HepG2 (cell line): ENCODE measurements around the gene FCHSD1. TPM values are rescaled to one million over a fixed set of nuclear protein-coding genes. Genes with fewer than 3 reads are reported as not detected.

Experiments used
- ATAC-seq: fragments of 200-7000 bp; cut with Tn5 transposase; 3 replicates; pipeline ENCODE4 v1.9.1; 2020; ENCODE audit warnings: mild to moderate bottlenecking, moderate library complexity
- BruUV-seq: library from RNA; stranded (reverse); fragments of 400-500 nt; replicated peaks from 2 replicates; lab custom pipeline; 2021; lab: Mats Ljungman, UMichigan
- CTCF ChIA-PET: fragments of 300-600 bp; formaldehyde crosslinking; extraction: SDS; loops from one replicate; lab custom pipeline; 2021; ENCODE audit warnings: low total read pairs, inconsistent platforms, low intra/inter-chr PET ratio; lab: Yijun Ruan, JAX
- POLR2A ChIA-PET: fragments of 350-600 bp; sonication (Branson Sonifier 250); formaldehyde crosslinking; loops from one replicate; lab custom pipeline; 2020; ENCODE audit warnings: antibody characterized with exemption, inconsistent platforms; lab: Yijun Ruan, JAX
- DNase-seq: peaks from one replicate; pipeline ENCODE4 v3.0.0-alpha.2; 2015; ENCODE audit warnings: low spot score
- FAIRE-seq: peaks from 3 replicates; lab custom pipeline; 2011; peaks lifted over from hg19 to GRCh38; lab: Jason Lieb, UNC
- H2AFZ ChIP-seq: one replicate; pipeline ENCODE4 v1.6.1; 2011; ENCODE audit warnings: low read length, inconsistent platforms
- H3K27ac ChIP-seq: fragments of 300-600 bp; 3 replicates; pipeline ENCODE4 v1.8.0; 2011; ENCODE audit warnings: mixed run types, mild to moderate bottlenecking, mixed read lengths, low read length, inconsistent platforms; ENCODE audit not compliant: insufficient read depth; ENCODE audit errors: extremely low read length
- H3K27me3 ChIP-seq, 2 experiments: fragments of 200-600 bp in 1 of 2; 2 replicates in 1 of 2; 3 replicates in 1 of 2; pipeline versions ENCODE4 v1.6.0 to v1.8.0; 2011; ENCODE audit warnings: low read length in 2 of 2, mild to moderate bottlenecking in 2 of 2, moderate library complexity in 2 of 2, inconsistent platforms in 1 of 2; ENCODE audit not compliant: insufficient read depth in 2 of 2, control insufficient read depth in 1 of 2
- H3K36me3 ChIP-seq, 2 experiments: fragments of 200-600 bp in 1 of 2; replicated peaks in 1 of 2; 2 replicates in 1 of 2; 3 replicates in 1 of 2; pipeline versions ENCODE4 v1.5.1 to v1.8.0; 2011; ENCODE audit warnings: low read length in 2 of 2, inconsistent platforms in 1 of 2; ENCODE audit not compliant: insufficient read depth in 2 of 2, control insufficient read depth in 1 of 2
- H3K4me1 ChIP-seq: 2 replicates; pipeline ENCODE4 v1.5.1; 2012; ENCODE audit warnings: low read length, inconsistent platforms; ENCODE audit not compliant: insufficient read depth
- H3K4me2 ChIP-seq: 2 replicates; pipeline ENCODE4 v1.6.0; 2011; ENCODE audit warnings: low read depth, low read length, inconsistent platforms
- H3K4me3 ChIP-seq, 3 experiments: fragments of 200-600 bp in 1 of 3; sonication (generic), shearing (Covaris generic) in 1 of 3; replicated peaks in 1 of 3; 2 replicates each; pipeline ENCODE4 v1.5.1; 2011 to 2016; ENCODE audit warnings: low read length in 3 of 3, inconsistent platforms in 2 of 3, low read depth in 2 of 3, mild to moderate bottlenecking in 2 of 3, control low read depth in 1 of 3, mixed read lengths in 1 of 3; ENCODE audit not compliant: insufficient read depth in 1 of 3
- H3K79me2 ChIP-seq: one replicate; pipeline ENCODE4 v1.6.1; 2011; ENCODE audit warnings: low read length, inconsistent platforms; ENCODE audit not compliant: insufficient read depth
- H3K9ac ChIP-seq: 2 replicates; pipeline ENCODE4 v1.6.0; 2011; ENCODE audit warnings: mild to moderate bottlenecking, low read depth, low read length, inconsistent platforms; ENCODE audit not compliant: insufficient read depth
- H3K9me3 ChIP-seq: 2 replicates; pipeline ENCODE4 v1.5.1; 2012; ENCODE audit warnings: mild to moderate bottlenecking, low read length
- H4K20me1 ChIP-seq: 2 replicates; pipeline ENCODE4 v1.6.0; 2011; ENCODE audit warnings: inconsistent platforms, mild to moderate bottlenecking, low read length, moderate library complexity; ENCODE audit not compliant: insufficient read depth
- AKNA ChIP-seq: sonication (generic); formaldehyde crosslinking; IDR thresholded peaks from 2 replicates; pipeline ENCODE4 v1.4.0; 2020; ENCODE audit warnings: missing genetic modification reagents, borderline replicate concordance
- WGBS: methylation state at CpG from one replicate; pipeline ENCODE4 v1.1.6; 2017; ENCODE audit warnings: low lambda C conversion rate; 5-methylcytosine and 5-hydroxymethylcytosine counted together
- in situ Hi-C: cut with HindIII; loops from 2 replicates; pipeline ENCODE4 v1.10.0; 2017; ENCODE audit warnings: low pct_unique_long_range_greater_than_20kb; ENCODE audit not compliant: extremely low pct_ligation_motif_present
- intact Hi-C: fragments of 100-400 bp; cut with micrococcal nuclease; formaldehyde crosslinking; loops from one replicate; pipeline ENCODE4 v1.10.0; 2022; ENCODE audit not compliant: unreplicated experiment
- polyA plus RNA-seq, 8 experiments: library from polyadenylated mRNA; depleted of rRNA in 3 of 8; stranded (reverse) in 7 of 8; unstranded in 1 of 8; fragments of >200 nt; fragmentation: Illumina TruSeq in 4 of 8; extraction: Trizol in 4 of 8; gene quantifications; 2 replicates each; pipeline versions ENCODE4 v1.2.1 to v1.2.3, GENCODE V29; 2011 to 2016; ENCODE audit warnings: low read depth in 4 of 8, missing spikeins in 1 of 8, mixed read lengths in 1 of 8; ENCODE audit not compliant: insufficient read depth in 1 of 8
- total RNA-seq, 5 experiments: library from RNA; depleted of rRNA; stranded (reverse); fragments of >200 nt; fragmentation: Illumina TruSeq; extraction: Trizol; gene quantifications; 2 replicates each; pipeline ENCODE4 v1.2.3, GENCODE V29; 2016; ENCODE audit warnings: low read depth in 1 of 5
- TF ChIP-seq, protein P1 (sequence below): sonication (generic); formaldehyde crosslinking; IDR thresholded peaks from 2 replicates; pipeline ENCODE4 v1.9.0; 2021; ENCODE audit warnings: mild to moderate bottlenecking, missing genetic modification reagents

The FCHSD1 gene
- total and polyA plus RNA-seq, 2 of the 13 experiments (the other 11 are each of a cell fraction or from before 2014, with no cell fraction given): 5.5 to 15.4 TPM

- H3K4me3 ChIP-seq: no peak overlapping the region
- POLR2A ChIA-PET: no interaction called here
- BruUV-seq: no TSS peak
- no peak for TF ChIP-seq AKNA (CRISPR knock-in tag)
- TF ChIP-seq, protein P1, sequence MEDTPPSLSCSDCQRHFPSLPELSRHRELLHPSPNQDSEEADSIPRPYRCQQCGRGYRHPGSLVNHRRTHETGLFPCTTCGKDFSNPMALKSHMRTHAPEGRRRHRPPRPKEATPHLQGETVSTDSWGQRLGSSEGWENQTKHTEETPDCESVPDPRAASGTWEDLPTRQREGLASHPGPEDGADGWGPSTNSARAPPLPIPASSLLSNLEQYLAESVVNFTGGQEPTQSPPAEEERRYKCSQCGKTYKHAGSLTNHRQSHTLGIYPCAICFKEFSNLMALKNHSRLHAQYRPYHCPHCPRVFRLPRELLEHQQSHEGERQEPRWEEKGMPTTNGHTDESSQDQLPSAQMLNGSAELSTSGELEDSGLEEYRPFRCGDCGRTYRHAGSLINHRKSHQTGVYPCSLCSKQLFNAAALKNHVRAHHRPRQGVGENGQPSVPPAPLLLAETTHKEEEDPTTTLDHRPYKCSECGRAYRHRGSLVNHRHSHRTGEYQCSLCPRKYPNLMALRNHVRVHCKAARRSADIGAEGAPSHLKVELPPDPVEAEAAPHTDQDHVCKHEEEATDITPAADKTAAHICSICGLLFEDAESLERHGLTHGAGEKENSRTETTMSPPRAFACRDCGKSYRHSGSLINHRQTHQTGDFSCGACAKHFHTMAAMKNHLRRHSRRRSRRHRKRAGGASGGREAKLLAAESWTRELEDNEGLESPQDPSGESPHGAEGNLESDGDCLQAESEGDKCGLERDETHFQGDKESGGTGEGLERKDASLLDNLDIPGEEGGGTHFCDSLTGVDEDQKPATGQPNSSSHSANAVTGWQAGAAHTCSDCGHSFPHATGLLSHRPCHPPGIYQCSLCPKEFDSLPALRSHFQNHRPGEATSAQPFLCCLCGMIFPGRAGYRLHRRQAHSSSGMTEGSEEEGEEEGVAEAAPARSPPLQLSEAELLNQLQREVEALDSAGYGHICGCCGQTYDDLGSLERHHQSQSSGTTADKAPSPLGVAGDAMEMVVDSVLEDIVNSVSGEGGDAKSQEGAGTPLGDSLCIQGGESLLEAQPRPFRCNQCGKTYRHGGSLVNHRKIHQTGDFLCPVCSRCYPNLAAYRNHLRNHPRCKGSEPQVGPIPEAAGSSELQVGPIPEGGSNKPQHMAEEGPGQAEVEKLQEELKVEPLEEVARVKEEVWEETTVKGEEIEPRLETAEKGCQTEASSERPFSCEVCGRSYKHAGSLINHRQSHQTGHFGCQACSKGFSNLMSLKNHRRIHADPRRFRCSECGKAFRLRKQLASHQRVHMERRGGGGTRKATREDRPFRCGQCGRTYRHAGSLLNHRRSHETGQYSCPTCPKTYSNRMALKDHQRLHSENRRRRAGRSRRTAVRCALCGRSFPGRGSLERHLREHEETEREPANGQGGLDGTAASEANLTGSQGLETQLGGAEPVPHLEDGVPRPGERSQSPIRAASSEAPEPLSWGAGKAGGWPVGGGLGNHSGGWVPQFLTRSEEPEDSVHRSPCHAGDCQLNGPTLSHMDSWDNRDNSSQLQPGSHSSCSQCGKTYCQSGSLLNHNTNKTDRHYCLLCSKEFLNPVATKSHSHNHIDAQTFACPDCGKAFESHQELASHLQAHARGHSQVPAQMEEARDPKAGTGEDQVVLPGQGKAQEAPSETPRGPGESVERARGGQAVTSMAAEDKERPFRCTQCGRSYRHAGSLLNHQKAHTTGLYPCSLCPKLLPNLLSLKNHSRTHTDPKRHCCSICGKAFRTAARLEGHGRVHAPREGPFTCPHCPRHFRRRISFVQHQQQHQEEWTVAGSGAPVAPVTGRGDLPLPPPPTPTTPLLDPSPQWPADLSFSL (CRISPR knock-in tag): peak; percentile 47; the same call in 1 of the 2 replicates
- TF ChIP-seq, all 625 proteins: peak for 1
- H3K9ac ChIP-seq: no peak overlapping the region
- no peaks in the 10 kb centered on the region for H3K79me2 ChIP-seq
- peaks cover 5 to 15% of the 10 kb centered on the region in 2 experiments; a peak in 4 of 5 replicates for H3K27me3 ChIP-seq
- H4K20me1 ChIP-seq: no peaks in the 10 kb centered on the region
- no peak overlapping the region for H3K4me2 ChIP-seq
- intact Hi-C loops (no loop called here), in situ Hi-C loops (no loop called here)
- no peaks in the 10 kb centered on the region for H3K9me3 ChIP-seq
- peaks cover 16% of the 10 kb centered on the region for H3K4me1 ChIP-seq
- DNase-seq: no peak
- CTCF ChIA-PET: no interaction called here
- no peak overlapping the region for H2AFZ ChIP-seq
- FAIRE-seq: no peak
- H3K27ac ChIP-seq: no peak overlapping the region
- 41% methylated on average over 7 of the region's 7 CpGs for WGBS
- no peak for ATAC-seq
- H3K36me3 ChIP-seq: no peaks in the 10 kb centered on the region
Observed at GRCh38 chr5:141655020-141655419, 3.8 kb upstream of the FCHSD1 start.
